SK-N-SH treated with all-trans-retinoic acid at 6 μM for 48 hours (cell line): ENCODE results near the gene KIF17.

Experiments
- ATAC-seq: fragments of 200-7000 bp; cut with Tn5 transposase; 3 replicates; pipeline ENCODE4 v1.9.1; 2020; ENCODE audit warnings: mild to moderate bottlenecking, moderate library complexity
- BACH2 ChIP-seq: fragments of 250-450 bp; sonication (Bioruptor Pico); IDR thresholded peaks from 2 replicates; pipeline ENCODE4 v1.9.0; 2021; ENCODE audit warnings: mild to moderate bottlenecking, borderline replicate concordance
- CSDC2 ChIP-seq: fragments of 250-450 bp; sonication (Bioruptor Pico); IDR thresholded peaks from 2 replicates; pipeline ENCODE4 v1.5.0; 2020; ENCODE audit warnings: mild to moderate bottlenecking, moderate library complexity
- ESRRG ChIP-seq: fragments of 250-450 bp; sonication (Bioruptor Pico); IDR thresholded peaks from 2 replicates; pipeline ENCODE4 v1.6.1; 2021; ENCODE audit warnings: mild to moderate bottlenecking
- GLIS3 ChIP-seq: fragments of 250-450 bp; sonication (Bioruptor Pico); IDR thresholded peaks from 2 replicates; pipeline ENCODE4 v1.5.0; 2020; ENCODE audit warnings: mild to moderate bottlenecking, moderate library complexity
- ISL1 ChIP-seq: fragments of 250-450 bp; sonication (Bioruptor Pico); IDR thresholded peaks from 2 replicates; pipeline ENCODE4 v2.1.2; 2022; ENCODE audit warnings: mild to moderate bottlenecking, moderate library complexity
- PPARA ChIP-seq: fragments of 250-450 bp; sonication (Bioruptor Pico); IDR thresholded peaks from 2 replicates; pipeline ENCODE4 v1.5.0; 2020; ENCODE audit warnings: mild to moderate bottlenecking, borderline replicate concordance
- SNAI2 ChIP-seq: fragments of 250-450 bp; sonication (Bioruptor Pico); IDR thresholded peaks from 2 replicates; pipeline ENCODE4 v1.5.0; 2020; ENCODE audit warnings: mild to moderate bottlenecking, moderate library complexity
- TCF4 ChIP-seq: fragments of 250-450 bp; sonication (Bioruptor Pico); IDR thresholded peaks from 2 replicates; pipeline ENCODE4 v1.8.0; 2021; ENCODE audit warnings: mild to moderate bottlenecking, moderate library complexity, borderline replicate concordance
- TOX ChIP-seq: fragments of 250-450 bp; sonication (Bioruptor Pico); IDR thresholded peaks from 2 replicates; pipeline ENCODE4 v1.8.0; 2021; ENCODE audit warnings: mild to moderate bottlenecking, moderate library complexity, borderline replicate concordance
- ZC3H10 ChIP-seq: fragments of 250-450 bp; sonication (Bioruptor Pico); IDR thresholded peaks from 2 replicates; pipeline ENCODE4 v1.5.1; 2021; ENCODE audit warnings: mild to moderate bottlenecking, moderate library complexity
- ZFP3 ChIP-seq: fragments of 250-450 bp; sonication (Bioruptor Pico); IDR thresholded peaks from 2 replicates; pipeline ENCODE4 v1.5.0; 2020; ENCODE audit warnings: mild to moderate bottlenecking, moderate library complexity
- ZFP30 ChIP-seq: fragments of 450-650 bp; formaldehyde crosslinking; IDR thresholded peaks from 2 replicates; pipeline ENCODE4 v1.5.0; 2022; ENCODE audit warnings: mild to moderate bottlenecking, moderate library complexity
- ZNF565 ChIP-seq: fragments of 450-650 bp; formaldehyde crosslinking; conservative IDR thresholded peaks from 2 replicates; pipeline ENCODE4 v1.5.0; 2020; ENCODE audit warnings: low read depth, mild to moderate bottlenecking, moderate library complexity
- ZNF70 ChIP-seq: fragments of 450-650 bp; formaldehyde crosslinking; IDR thresholded peaks from 2 replicates; pipeline ENCODE4 v1.5.0; 2020; ENCODE audit warnings: mild to moderate bottlenecking, moderate library complexity
- TF ChIP-seq, protein P1 (sequence below): fragments of 250-450 bp; sonication (Bioruptor Pico); IDR thresholded peaks from 2 replicates; pipeline ENCODE4 v1.5.1; 2021; ENCODE audit warnings: mild to moderate bottlenecking, moderate library complexity
- TF ChIP-seq, protein P2 (sequence below): fragments of 250-450 bp; sonication (Bioruptor Pico); IDR thresholded peaks from 2 replicates; pipeline ENCODE4 v1.5.1; 2020; ENCODE audit warnings: low read depth, mild to moderate bottlenecking, moderate library complexity
- TF ChIP-seq, protein P3 (sequence below): fragments of 250-450 bp; sonication (Bioruptor Pico); IDR thresholded peaks from 2 replicates; pipeline ENCODE4 v1.8.0; 2020; ENCODE audit warnings: mild to moderate bottlenecking, moderate library complexity, borderline replicate concordance
- TF ChIP-seq, protein P4 (sequence below): fragments of 250-450 bp; sonication (Bioruptor Pico); IDR thresholded peaks from 2 replicates; pipeline ENCODE4 v1.8.0; 2021; ENCODE audit warnings: low read depth, mild to moderate bottlenecking, moderate library complexity, borderline replicate concordance
- TF ChIP-seq, protein P5 (sequence below): fragments of 250-450 bp; sonication (Bioruptor Pico); IDR thresholded peaks from 2 replicates; pipeline ENCODE4 v1.5.0; 2020; ENCODE audit warnings: mild to moderate bottlenecking, moderate library complexity

The KIF17 gene

DNA sequence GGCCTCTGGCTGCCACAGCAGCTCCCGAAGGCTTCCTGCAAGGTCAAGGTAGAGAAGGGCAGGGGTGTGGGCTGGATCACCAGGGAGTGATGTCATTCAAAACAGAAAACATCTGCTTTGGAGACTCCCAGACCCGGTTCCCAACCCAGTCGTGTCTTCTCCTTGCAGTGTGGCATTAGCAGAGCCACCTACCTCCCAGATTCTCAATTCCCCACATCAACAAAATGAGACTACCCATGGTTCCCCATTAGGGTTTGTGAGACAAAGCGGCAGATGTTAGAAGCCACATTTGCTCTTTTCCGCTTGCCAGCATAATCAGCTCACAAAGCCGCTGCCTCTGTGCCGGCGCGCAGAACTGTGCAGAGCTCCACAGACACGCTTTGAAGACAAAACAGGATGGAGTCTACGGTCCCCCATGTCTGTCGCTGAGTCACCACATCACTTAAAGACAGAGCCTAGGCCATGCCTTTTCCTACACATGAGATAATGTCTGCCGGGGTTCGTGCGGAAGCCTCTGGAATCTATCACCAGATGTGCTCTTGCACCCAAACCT lies 12.5 kb downstream of the KIF17 start (continued):
- TF ChIP-seq, protein P1, sequence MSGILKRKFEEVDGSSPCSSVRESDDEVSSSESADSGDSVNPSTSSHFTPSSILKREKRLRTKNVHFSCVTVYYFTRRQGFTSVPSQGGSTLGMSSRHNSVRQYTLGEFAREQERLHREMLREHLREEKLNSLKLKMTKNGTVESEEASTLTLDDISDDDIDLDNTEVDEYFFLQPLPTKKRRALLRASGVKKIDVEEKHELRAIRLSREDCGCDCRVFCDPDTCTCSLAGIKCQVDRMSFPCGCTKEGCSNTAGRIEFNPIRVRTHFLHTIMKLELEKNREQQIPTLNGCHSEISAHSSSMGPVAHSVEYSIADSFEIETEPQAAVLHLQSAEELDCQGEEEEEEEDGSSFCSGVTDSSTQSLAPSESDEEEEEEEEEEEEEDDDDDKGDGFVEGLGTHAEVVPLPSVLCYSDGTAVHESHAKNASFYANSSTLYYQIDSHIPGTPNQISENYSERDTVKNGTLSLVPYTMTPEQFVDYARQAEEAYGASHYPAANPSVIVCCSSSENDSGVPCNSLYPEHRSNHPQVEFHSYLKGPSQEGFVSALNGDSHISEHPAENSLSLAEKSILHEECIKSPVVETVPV, result no peak
- TF ChIP-seq ZFP30 (CRISPR knock-in tag) (no peak), SNAI2 (CRISPR knock-in tag) (no peak), GLIS3 (CRISPR knock-in tag) (no peak), ZFP3 (CRISPR knock-in tag) (no peak), ZNF70 (no peak), TOX (CRISPR knock-in tag) (no peak)
- TF ChIP-seq, protein P2, sequence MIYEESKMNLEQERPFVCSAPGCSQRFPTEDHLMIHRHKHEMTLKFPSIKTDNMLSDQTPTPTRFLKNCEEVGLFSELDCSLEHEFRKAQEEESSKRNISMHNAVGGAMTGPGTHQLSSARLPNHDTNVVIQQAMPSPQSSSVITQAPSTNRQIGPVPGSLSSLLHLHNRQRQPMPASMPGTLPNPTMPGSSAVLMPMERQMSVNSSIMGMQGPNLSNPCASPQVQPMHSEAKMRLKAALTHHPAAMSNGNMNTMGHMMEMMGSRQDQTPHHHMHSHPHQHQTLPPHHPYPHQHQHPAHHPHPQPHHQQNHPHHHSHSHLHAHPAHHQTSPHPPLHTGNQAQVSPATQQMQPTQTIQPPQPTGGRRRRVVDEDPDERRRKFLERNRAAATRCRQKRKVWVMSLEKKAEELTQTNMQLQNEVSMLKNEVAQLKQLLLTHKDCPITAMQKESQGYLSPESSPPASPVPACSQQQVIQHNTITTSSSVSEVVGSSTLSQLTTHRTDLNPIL (CRISPR knock-in tag), result no peak
- TF ChIP-seq, protein P3, sequence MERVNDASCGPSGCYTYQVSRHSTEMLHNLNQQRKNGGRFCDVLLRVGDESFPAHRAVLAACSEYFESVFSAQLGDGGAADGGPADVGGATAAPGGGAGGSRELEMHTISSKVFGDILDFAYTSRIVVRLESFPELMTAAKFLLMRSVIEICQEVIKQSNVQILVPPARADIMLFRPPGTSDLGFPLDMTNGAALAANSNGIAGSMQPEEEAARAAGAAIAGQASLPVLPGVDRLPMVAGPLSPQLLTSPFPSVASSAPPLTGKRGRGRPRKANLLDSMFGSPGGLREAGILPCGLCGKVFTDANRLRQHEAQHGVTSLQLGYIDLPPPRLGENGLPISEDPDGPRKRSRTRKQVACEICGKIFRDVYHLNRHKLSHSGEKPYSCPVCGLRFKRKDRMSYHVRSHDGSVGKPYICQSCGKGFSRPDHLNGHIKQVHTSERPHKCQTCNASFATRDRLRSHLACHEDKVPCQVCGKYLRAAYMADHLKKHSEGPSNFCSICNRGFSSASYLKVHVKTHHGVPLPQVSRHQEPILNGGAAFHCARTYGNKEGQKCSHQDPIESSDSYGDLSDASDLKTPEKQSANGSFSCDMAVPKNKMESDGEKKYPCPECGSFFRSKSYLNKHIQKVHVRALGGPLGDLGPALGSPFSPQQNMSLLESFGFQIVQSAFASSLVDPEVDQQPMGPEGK (CRISPR knock-in tag), result no peak
- TF ChIP-seq, protein P4, sequence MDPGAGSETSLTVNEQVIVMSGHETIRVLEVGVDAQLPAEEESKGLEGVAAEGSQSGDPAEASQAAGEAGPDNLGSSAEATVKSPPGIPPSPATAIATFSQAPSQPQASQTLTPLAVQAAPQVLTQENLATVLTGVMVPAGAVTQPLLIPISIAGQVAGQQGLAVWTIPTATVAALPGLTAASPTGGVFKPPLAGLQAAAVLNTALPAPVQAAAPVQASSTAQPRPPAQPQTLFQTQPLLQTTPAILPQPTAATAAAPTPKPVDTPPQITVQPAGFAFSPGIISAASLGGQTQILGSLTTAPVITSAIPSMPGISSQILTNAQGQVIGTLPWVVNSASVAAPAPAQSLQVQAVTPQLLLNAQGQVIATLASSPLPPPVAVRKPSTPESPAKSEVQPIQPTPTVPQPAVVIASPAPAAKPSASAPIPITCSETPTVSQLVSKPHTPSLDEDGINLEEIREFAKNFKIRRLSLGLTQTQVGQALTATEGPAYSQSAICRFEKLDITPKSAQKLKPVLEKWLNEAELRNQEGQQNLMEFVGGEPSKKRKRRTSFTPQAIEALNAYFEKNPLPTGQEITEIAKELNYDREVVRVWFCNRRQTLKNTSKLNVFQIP (CRISPR knock-in tag), result no peak

DNA sequence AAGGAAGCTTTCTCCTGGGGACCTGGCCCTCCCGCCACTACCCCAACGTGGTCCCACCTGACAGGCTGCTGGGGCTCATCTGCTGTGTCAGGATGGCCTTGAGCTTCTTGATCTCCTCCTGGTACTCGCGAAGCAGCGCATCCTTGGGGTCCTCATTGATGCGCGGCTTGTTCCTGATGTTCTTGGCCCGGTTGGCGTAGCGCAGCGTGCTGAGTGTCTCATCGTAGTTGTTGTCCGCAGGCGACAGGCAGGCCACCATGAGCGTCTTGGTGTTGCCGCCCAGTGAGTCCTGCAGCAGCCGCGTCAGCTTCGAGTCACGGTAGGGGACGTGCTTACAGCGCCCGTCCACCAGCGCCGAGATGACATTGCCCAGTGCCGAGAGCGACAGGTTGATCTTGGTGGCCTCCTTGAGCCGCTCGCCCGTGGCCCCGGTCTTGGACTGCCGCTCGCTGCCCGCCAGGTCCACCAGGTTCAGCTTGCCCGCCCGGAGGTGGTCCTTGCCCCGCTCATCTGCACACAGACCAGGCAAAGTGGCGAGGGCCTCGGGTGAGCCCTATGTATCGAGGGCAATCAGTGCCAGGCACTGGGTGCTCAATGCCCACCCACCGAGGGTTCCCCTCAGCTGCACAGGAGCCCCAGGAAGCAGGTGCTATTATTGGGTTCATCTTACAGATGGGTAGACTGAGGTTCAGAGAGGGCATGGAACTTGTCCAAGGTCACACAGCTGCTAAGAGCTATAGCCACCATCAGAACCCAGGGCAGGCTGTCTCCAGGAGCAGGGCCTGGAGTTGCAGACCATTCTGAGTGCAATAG lies 13.2 kb downstream of the KIF17 start:
- ATAC-seq, result no peak
- TF ChIP-seq ISL1 (CRISPR knock-in tag) (no peak), SNAI2 (CRISPR knock-in tag) (no peak), ZNF70 (no peak), TCF4 (CRISPR knock-in tag) (no peak)
- TF ChIP-seq, protein P5, sequence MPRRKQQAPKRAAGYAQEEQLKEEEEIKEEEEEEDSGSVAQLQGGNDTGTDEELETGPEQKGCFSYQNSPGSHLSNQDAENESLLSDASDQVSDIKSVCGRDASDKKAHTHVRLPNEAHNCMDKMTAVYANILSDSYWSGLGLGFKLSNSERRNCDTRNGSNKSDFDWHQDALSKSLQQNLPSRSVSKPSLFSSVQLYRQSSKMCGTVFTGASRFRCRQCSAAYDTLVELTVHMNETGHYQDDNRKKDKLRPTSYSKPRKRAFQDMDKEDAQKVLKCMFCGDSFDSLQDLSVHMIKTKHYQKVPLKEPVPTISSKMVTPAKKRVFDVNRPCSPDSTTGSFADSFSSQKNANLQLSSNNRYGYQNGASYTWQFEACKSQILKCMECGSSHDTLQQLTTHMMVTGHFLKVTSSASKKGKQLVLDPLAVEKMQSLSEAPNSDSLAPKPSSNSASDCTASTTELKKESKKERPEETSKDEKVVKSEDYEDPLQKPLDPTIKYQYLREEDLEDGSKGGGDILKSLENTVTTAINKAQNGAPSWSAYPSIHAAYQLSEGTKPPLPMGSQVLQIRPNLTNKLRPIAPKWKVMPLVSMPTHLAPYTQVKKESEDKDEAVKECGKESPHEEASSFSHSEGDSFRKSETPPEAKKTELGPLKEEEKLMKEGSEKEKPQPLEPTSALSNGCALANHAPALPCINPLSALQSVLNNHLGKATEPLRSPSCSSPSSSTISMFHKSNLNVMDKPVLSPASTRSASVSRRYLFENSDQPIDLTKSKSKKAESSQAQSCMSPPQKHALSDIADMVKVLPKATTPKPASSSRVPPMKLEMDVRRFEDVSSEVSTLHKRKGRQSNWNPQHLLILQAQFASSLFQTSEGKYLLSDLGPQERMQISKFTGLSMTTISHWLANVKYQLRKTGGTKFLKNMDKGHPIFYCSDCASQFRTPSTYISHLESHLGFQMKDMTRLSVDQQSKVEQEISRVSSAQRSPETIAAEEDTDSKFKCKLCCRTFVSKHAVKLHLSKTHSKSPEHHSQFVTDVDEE (CRISPR knock-in tag), result no peak
- TF ChIP-seq, protein P2 (CRISPR knock-in tag), result no peak

DNA sequence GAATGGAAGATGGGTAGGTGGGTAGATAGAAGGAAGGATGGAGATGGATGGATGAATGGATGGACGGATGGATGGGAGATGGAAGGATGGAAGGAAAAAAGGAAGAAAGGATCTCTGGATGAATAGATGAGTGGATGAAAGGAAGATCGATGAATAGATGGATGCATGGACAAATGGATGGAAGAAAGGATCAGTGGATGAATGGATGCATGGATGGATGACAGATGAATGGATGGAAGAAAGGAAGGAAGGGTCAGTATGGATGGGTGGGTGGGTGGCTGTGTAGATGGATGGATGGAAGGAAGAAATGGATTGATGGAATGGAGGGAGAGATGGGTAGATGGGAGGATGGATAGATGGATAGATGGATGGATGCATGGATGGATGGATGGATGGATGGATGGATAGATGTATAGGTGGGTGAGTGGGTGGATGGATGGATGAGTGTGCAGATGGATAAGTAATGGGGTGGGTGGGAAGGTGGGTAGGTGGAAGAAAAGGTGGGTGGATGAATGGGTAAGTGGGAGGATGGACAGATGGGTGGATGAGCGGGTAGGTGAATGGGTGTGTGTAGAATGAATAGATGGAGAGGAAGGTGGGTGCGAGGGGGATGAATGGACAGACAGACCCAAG lies 14.6 kb downstream of the KIF17 start:
- TF ChIP-seq BACH2 (CRISPR knock-in tag) (no peak), ZNF565 (CRISPR knock-in tag) (no peak), CSDC2 (CRISPR knock-in tag) (no peak), ESRRG (CRISPR knock-in tag) (no peak), ZC3H10 (CRISPR knock-in tag) (no peak), PPARA (no peak), ZFP3 (CRISPR knock-in tag) (no peak), TOX (CRISPR knock-in tag) (no peak)
- TF ChIP-seq, protein P2 (CRISPR knock-in tag), result no peak
- TF ChIP-seq, protein P1, result no peak
- no peak for ATAC-seq
